Retinal pigment epithelial cell (primary cell): ENCODE data around the gene STXBP6.
A peak's percentile ranks its signal among the peaks of the same experiment; 100 is the strongest.

Experiments used
- DNase-seq: peaks from one replicate; pipeline ENCODE4 v3.0.0-alpha.2; 2010; ENCODE audit warnings: low read depth
- H3K4me3 ChIP-seq: 2 replicates; pipeline ENCODE4 v1.5.1; 2011; ENCODE audit warnings: mild to moderate bottlenecking, low read length, control low read depth, moderate library complexity
- CTCF ChIP-seq: conservative IDR thresholded peaks from 2 replicates; pipeline ENCODE4 v1.5.1; 2011; ENCODE audit warnings: low read depth, low read length, control low read depth, inconsistent platforms

Gene STXBP6

GRCh38 chr14:25052921-25053320 lies 3.0 kb upstream of the STXBP6 start:
- TF ChIP-seq CTCF: no peak
- DNase-seq: no peak
- no peak overlapping the region for H3K4me3 ChIP-seq

GRCh38 chr14:25052385-25052784 lies 2.4 kb upstream of the STXBP6 start:
- no peak for TF ChIP-seq CTCF
- DNase-seq: no peak
- no peak overlapping the region for H3K4me3 ChIP-seq

- no peak for TF ChIP-seq CTCF
- peak overlapping the region; percentile 53 for H3K4me3 ChIP-seq
- DNase-seq: no peak
These were observed 563 bp upstream of the STXBP6 start for GRCh38 chr14:25050269-25051150.

- no peak for DNase-seq
These were observed 817 bp downstream of the STXBP6 start for GRCh38 chr14:25049093-25049567.

GRCh38 chr14:25048170-25049016 lies 1.6 kb downstream of the STXBP6 start:
- H3K4me3 ChIP-seq: no peak overlapping the region
- no peak for DNase-seq

More at GRCh38 chr14:25049093-25049567, 817 bp downstream of the STXBP6 start:
- H3K4me3 ChIP-seq: peak overlapping the region; percentile 42
- TF ChIP-seq CTCF: no peak

GRCh38 chr14:25046301-25046943 lies 3.5 kb downstream of the STXBP6 start:
- DNase-seq: no peak
- no peak overlapping the region for H3K4me3 ChIP-seq
- no peak for TF ChIP-seq CTCF

More at GRCh38 chr14:25048170-25049016, 1.6 kb downstream of the STXBP6 start:
- TF ChIP-seq CTCF: no peak
